OCI-LY7 (cell line): ENCODE measurements around the gene SPINT3.

Source experiments
- EZH2phosphoT487 ChIP-seq: fragments of 200-600 bp; sonication (generic); IDR thresholded peaks from 2 replicates; pipeline ENCODE4 v1.6.1; 2018; ENCODE audit warnings: low read depth, borderline replicate concordance, mild to moderate bottlenecking, mixed run types, antibody characterized with exemption, low read length, moderate library complexity, mixed read lengths
- TF ChIP-seq, protein P1 (sequence below): fragments of 200-600 bp; sonication (generic); conservative IDR thresholded peaks from 2 replicates; pipeline ENCODE4 v1.5.1; 2014; ENCODE audit warnings: mild to moderate bottlenecking, antibody characterized with exemption, low read length, moderate library complexity, mixed read lengths

DNA sequence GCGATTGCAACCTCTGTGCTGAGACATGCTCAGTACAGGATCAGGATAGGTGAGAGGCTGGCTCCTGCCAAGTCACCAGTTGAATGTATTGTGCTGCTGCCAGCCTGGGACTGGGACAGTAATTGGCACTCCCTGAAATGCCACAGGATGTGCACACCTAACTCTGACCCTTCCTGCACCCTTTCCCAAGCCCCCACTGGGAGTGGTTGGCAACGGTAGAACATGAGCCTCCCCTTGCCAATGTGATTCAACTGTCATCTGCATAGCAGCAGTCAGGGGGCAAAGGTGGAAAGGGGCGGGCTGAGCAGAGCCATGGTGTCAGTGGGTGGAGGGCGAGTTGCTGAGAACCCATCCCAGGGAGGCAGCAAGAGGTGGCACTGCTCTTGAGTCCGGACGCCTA, 15.4 kb downstream of the SPINT3 start:
- TF ChIP-seq, protein P1, sequence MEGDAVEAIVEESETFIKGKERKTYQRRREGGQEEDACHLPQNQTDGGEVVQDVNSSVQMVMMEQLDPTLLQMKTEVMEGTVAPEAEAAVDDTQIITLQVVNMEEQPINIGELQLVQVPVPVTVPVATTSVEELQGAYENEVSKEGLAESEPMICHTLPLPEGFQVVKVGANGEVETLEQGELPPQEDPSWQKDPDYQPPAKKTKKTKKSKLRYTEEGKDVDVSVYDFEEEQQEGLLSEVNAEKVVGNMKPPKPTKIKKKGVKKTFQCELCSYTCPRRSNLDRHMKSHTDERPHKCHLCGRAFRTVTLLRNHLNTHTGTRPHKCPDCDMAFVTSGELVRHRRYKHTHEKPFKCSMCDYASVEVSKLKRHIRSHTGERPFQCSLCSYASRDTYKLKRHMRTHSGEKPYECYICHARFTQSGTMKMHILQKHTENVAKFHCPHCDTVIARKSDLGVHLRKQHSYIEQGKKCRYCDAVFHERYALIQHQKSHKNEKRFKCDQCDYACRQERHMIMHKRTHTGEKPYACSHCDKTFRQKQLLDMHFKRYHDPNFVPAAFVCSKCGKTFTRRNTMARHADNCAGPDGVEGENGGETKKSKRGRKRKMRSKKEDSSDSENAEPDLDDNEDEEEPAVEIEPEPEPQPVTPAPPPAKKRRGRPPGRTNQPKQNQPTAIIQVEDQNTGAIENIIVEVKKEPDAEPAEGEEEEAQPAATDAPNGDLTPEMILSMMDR, result no peak
- no peak for TF ChIP-seq EZH2phosphoT487
